Measurements from ENCODE around the gene FAM171A1.
A peak's percentile ranks its signal among the peaks of the same experiment; 100 is the strongest.

Gene FAM171A1

GRCh38 chr10:15373199-15373598, 2.1 kb upstream of the FAM171A1 start:
- DNase-seq = no peak

GRCh38 chr10:15370212-15370855, 755 bp downstream of the FAM171A1 start:
- DNase-seq = peak; percentile 48

DNA sequence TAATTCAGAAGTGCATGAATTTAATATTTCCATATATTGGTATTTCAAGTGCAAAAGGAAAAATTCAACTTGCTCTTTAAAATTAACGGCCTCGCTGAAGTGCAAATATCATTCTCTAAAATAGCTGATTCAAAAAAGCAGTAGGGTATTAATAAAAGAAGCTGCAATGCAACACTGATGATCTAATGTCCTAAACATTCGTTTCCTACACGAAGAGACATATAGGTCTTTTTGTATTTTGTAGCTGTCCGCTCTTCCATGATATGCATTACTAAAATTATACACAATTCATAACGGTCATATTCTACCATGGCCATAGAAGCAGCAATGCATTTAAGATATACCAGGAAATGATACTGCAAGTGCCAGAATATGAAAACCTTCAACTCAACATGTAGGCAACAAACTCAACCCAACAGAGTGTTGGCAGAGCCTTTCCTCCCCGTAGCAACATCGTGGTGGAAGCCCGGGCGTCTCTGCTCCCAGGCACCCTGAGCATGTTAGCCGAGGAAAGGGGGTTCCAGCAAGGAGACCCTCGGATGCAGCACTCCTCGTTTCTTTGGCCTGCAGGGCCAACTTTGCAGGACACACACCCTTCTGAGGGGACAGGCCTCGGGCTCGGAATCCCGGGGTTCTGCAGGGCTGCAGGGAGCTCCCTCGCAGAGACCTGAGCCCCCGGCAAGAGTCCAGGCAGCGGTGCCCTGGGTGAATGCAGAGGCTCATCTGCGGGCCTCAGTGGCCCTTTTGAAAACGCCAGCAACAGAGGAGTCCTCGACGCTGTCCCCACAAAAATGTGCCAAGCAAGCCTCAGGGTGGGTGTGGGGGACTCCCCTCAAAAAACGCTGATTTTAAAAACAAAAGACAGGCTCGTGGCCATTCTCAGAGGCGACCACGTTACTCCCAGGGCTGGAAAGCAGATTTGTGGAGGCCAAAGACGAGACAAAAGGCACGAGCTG, 1.6 kb downstream of the FAM171A1 start:
- peak; percentile 50 for DNase-seq

GRCh38 chr10:15368101-15368855, 2.8 kb downstream of the FAM171A1 start:
- no peak for DNase-seq

- DNase-seq = no peak
Measured at GRCh38 chr10:15367296-15368085, 3.6 kb downstream of the FAM171A1 start.

DNA sequence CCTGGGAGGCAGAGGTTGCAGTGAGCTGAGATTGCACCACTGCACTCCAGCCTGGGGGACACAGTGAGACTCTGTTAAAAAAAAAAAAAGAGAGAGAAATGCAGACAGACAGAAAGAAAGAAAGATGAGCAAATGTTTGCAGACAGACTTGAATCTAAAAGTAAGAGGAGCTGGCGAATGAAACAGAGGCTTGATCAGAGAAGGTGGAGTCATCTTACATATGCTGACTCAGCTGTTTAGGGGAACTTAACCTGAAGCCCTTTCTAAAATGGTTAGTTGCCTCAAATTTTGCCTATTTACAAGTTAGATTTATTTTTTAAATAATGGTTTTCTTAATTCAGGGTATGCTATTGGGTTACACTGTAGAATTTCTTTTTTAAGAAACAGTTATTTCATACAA, 5.4 kb downstream of the FAM171A1 start:
- DNase-seq = no peak

DNA sequence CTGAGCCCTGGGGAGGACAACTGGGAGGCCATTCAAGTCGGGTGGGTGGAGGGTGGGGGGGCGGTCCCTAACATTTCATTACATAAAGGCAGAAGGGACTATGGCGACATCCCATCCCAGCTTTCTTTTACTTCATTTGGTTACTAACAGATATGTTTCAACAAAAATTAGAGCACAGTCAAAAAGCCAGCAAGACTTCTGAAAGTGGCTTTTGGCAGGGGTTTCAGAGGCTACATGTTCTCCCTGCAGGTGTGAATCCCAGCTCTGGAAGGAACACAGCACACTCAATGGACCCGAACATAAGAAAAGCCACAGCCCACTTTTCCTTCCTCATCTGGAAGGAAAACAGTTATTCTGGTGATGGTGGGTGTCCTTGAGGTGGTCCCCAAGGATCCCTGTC, 7.1 kb downstream of the FAM171A1 start:
- DNase-seq = no peak

DNA sequence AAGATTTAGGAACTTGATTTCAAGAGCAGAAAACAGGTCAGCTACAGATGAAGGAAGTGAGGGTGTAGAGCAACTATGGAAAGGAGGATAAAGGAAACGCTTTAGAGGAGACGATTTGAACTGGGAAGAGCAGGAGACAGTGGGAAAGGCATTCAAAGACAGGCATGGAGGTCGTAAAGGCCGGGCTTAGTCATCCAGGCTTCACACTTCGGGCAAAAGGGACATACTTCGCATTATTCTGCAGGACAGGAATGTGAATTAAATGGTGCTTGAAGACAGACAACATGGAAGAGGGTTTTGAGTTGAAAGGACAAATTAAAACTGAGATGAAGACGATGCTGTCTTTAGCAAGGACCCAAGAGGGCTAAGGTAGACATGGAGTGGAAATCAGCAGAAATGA, 8.1 kb downstream of the FAM171A1 start:
- no peak for DNase-seq

GRCh38 chr10:15361131-15361530, 10.0 kb downstream of the FAM171A1 start:
- no peak for DNase-seq

DNA sequence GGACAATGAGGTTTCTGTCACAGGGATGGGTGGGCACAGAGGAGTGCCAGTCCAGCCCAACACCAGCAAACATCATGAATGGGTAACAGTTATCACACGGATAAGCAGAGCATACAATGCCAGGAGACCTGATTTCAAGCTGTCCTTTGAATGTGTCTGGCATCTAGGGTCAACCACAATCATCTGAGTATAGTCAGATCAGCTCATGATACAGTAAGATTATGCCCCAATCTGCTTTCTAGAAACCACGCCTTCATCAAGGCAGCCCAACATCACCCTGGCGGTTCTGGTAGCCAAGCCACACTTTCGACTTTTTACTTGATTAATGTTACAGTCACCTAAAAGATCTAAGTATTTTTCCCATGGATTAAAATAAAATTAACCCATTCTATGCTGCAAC, 10.5 kb downstream of the FAM171A1 start:
- no peak for DNase-seq

DNA sequence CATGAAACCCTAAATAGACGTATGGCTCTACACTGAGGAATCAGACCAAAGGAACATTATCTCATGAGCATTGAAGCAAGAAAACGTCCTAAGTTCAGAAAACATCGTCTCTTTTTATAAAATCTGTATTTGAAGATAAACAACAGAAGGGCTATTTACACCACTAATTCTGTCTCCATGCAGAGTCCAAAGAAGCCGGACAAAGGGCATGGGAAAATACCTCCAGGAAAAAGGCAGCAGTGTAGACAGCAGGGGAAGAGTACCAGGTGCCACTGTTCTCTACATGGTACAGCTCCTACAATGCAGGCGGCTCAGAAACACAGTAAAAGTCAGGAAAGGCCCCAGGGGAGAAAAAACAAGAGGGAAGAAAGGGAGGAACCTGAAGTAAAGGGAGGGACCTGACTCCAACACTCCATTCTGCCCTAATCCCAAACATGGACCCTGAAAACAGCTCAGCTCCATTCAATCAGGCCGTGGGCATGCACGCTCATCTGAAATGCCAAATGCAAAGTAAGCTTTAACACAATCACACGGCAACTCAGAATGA, 17.5 kb downstream of the FAM171A1 start:
- no peak for DNase-seq

GRCh38 chr10:15352836-15353235, 18.3 kb downstream of the FAM171A1 start:
- no peak for DNase-seq

- DNase-seq = no peak
Measured at GRCh38 chr10:15352201-15352600, 18.9 kb downstream of the FAM171A1 start.

- no peak for DNase-seq
Measured at GRCh38 chr10:15351099-15351820, 19.8 kb downstream of the FAM171A1 start.

- DNase-seq = no peak
Measured at GRCh38 chr10:15349112-15349511, 22.0 kb downstream of the FAM171A1 start.

DNA sequence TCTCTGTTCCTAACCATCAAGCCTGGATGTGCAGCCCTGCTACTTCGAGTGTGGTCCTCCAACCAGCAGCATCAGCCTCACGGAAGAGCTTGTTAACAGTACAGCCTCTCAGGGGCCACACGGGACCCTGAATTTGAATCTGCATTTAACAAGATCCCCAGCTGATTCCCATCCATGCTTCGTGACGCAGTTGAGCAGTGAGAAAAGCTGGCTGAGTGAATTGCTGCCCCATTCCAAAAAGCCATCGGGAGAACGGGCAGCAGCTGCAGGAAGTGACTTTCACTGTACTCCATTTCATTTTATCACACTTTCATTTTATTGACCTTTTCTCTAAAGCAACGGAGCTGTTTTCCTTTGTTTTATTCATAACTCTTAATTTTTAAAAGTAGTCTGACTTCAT, 22.5 kb downstream of the FAM171A1 start:
- DNase-seq = no peak

- no peak for DNase-seq
Measured at GRCh38 chr10:15347150-15347549, 23.9 kb downstream of the FAM171A1 start.

GRCh38 chr10:15346440-15347141, 24.5 kb downstream of the FAM171A1 start:
- no peak for DNase-seq

DNA sequence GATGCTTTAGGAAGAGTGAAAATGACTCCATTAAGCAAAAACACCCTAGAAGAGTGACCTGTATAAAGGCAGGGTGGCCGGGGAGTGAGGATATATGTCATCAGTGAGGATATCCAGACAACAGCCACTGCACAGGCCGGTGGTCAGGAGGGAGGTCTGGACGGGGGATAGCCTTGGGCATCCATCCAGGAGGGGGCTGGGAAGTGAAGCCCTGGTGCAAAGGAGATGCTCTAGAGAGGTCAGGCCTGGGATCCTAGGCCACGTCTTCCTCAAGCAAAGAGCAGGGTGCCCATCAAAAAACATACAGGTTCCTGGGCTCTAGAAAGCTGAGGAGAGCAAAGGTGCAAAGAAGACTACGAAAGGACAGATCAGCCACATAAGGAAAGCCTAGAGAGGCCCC, 25.6 kb downstream of the FAM171A1 start:
- DNase-seq = no peak

DNA sequence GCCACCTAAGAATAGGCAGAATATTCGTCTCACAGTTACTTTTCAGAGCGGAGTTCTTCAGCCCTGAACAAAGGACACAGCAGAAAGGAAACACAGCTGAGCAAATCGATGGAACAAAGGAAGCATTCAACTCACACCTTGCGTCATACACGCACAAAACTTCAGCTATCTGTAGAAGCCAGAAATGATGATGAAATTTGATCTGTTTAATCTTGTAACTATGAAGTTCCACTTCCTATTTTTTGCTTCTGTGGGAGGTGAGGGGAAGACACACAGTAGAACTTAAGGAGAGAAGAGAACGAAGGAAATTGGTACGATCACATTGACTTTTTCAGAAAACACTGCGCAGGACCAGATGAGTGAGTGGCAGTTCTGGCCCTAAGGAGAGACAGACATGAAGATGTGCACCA, 26.2 kb downstream of the FAM171A1 start:
- no peak for DNase-seq

- DNase-seq = no peak
Measured at GRCh38 chr10:15344256-15344875, 26.7 kb downstream of the FAM171A1 start.

Measured in NCI-H82 (cell line).